GM18861 (cell line): ENCODE results near the gene PPM1E.

Experiments used
- ATAC-seq: cut with Tn5 transposase; IDR thresholded peaks from one replicate; pipeline ENCODE4 v1.9.1; 2021; ENCODE audit not compliant: unreplicated experiment

The PPM1E gene

GRCh38 chr17:59030811-59031210, 275.2 kb downstream of the PPM1E start:
- no peak for ATAC-seq
